Activated T-cell treated with anti-CD3 and anti-CD28 coated beads, Interleukin-2, amount 50 U/mL, for 72 hours (primary cell): Measurements from ENCODE around the gene TP53I3. TPM values are rescaled to one million over a fixed set of nuclear protein-coding genes. Genes with fewer than 3 reads are reported as not detected.
A peak's percentile ranks its signal among the peaks of the same experiment; 100 is the strongest.

Experiments used
- ATAC-seq, 2 donors: fragments of 150-1000 bp; cut with Tn5 transposase; replicated peaks in 1 of 2; 2 replicates each; pipeline ENCODE4 v1.10.0; 2021; ENCODE audit warnings: moderate library complexity in 2 of 2, mild to moderate bottlenecking in 1 of 2
- DNase-seq, 2 donors: peaks; one replicate each; pipeline ENCODE4 v3.0.0; 2021 to 2022; ENCODE audit warnings: mixed read lengths in 1 of 2
- H3K27ac Mint-ChIP-seq: one replicate; pipeline ENCODE4 v1.8.0; 2022; ENCODE audit warnings: mild to moderate bottlenecking, moderate library complexity, mixed read lengths
- H3K27me3 Mint-ChIP-seq: one replicate; pipeline ENCODE4 v1.8.0; 2022; ENCODE audit warnings: low read depth, mixed read lengths
- H3K36me3 Mint-ChIP-seq, 2 donors: one replicate each; pipeline ENCODE4 v1.8.0; 2022; ENCODE audit warnings: mixed read lengths in 2 of 2, mild to moderate bottlenecking in 1 of 2; ENCODE audit not compliant: insufficient read depth in 2 of 2
- H3K4me1 Mint-ChIP-seq: one replicate; pipeline ENCODE4 v1.8.0; 2022; ENCODE audit warnings: low read depth, mixed read lengths
- H3K4me3 Mint-ChIP-seq, 2 donors: one replicate each; pipeline ENCODE4 v1.8.0; 2022; ENCODE audit warnings: mild to moderate bottlenecking in 2 of 2, mixed read lengths in 2 of 2, moderate library complexity in 2 of 2
- H3K9me3 Mint-ChIP-seq, 2 donors: one replicate each; pipeline ENCODE4 v1.8.0; 2022; ENCODE audit warnings: mixed read lengths in 2 of 2
- total RNA-seq, 2 donors: library from RNA; stranded (reverse); gene quantifications; one replicate each; pipeline ENCODE4 v1.2.3, GENCODE V29; 2022

TP53I3 gene
- total RNA-seq, 2 donors from 2014 or later, result 1.8 to 4.0 TPM

- H3K27me3 Mint-ChIP-seq, result no peaks in the 10 kb centered on the region
- no peak overlapping the region for H3K4me3 Mint-ChIP-seq
- DNase-seq (no peak), ATAC-seq (peak in 1 of 2 donors; percentile 31)
- no peaks in the 10 kb centered on the region for H3K36me3 Mint-ChIP-seq
- peak overlapping the region; percentile 1 for H3K27ac Mint-ChIP-seq
- H3K4me1 Mint-ChIP-seq, result peaks cover 4% of the 10 kb centered on the region
- no peaks in the 10 kb centered on the region for H3K9me3 Mint-ChIP-seq
These were observed 25.9 kb downstream of the TP53I3 start for GRCh38 chr2:24058564-24059271.

DNA sequence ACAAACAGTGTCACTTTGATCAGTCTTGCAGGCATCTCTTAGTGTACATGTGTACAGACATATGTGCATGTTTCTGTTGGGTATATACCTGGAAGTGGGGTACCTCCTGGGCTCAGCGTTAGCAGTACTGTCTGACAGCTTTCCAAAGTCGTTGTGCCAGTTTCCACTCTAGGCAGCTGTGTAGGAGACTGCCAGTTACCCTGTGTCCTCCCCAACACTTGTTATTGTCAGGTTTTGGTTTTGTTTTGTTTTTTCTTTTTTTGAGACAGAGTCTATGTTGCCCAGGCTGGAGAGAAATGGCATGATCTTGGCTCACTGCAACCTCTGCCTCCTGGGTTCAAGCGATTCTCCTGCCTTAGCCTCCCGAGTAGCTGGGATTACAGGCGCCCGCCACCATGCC, 28.9 kb downstream of the TP53I3 start:
- H3K4me3 Mint-ChIP-seq, result no peak overlapping the region
- no peak for ATAC-seq
- H3K36me3 Mint-ChIP-seq, result no peaks in the 10 kb centered on the region
- H3K9me3 Mint-ChIP-seq, result no peaks in the 10 kb centered on the region
- H3K4me1 Mint-ChIP-seq, result peaks cover 4% of the 10 kb centered on the region
- no peak overlapping the region for H3K27ac Mint-ChIP-seq
- no peak for DNase-seq
- no peaks in the 10 kb centered on the region for H3K27me3 Mint-ChIP-seq

- no peak for DNase-seq
- H3K4me1 Mint-ChIP-seq, result no peaks in the 10 kb centered on the region
- H3K36me3 Mint-ChIP-seq, result no peaks in the 10 kb centered on the region
- no peak for ATAC-seq
- H3K27ac Mint-ChIP-seq, result no peak overlapping the region
- no peak overlapping the region for H3K4me3 Mint-ChIP-seq
- no peaks in the 10 kb centered on the region for H3K27me3 Mint-ChIP-seq
- H3K9me3 Mint-ChIP-seq, result no peaks in the 10 kb centered on the region
These were observed 30.1 kb downstream of the TP53I3 start for GRCh38 chr2:24054366-24055010.

- Mint-ChIP-seq H3K27me3 (no peaks in the 10 kb centered on the region), H3K4me3 (no peak overlapping the region), H3K27ac (no peak overlapping the region), H3K36me3 (peaks cover 1 to 2% of the 10 kb centered on the region in 2 donors), H3K9me3 (no peaks in the 10 kb centered on the region), H3K4me1 (peaks cover 5% of the 10 kb centered on the region)
- ATAC-seq (no peak), DNase-seq (no peak)
These were observed 31.7 kb downstream of the TP53I3 start for GRCh38 chr2:24052951-24053350.

GRCh38 chr2:24051833-24052232, 32.8 kb downstream of the TP53I3 start:
- H3K36me3 Mint-ChIP-seq, result peaks cover 1 to 4% of the 10 kb centered on the region in 2 donors
- no peaks in the 10 kb centered on the region for H3K9me3 Mint-ChIP-seq
- no peak overlapping the region for H3K4me3 Mint-ChIP-seq
- peaks cover 16% of the 10 kb centered on the region for H3K4me1 Mint-ChIP-seq
- no peak for DNase-seq
- no peak overlapping the region for H3K27ac Mint-ChIP-seq
- ATAC-seq, result no peak
- no peaks in the 10 kb centered on the region for H3K27me3 Mint-ChIP-seq

GRCh38 chr2:24050041-24050979, 34.3 kb downstream of the TP53I3 start:
- Mint-ChIP-seq H3K27me3 (no peaks in the 10 kb centered on the region), H3K9me3 (no peaks in the 10 kb centered on the region), H3K4me3 (no peak overlapping the region), H3K27ac (no peak overlapping the region), H3K4me1 (peaks cover 26% of the 10 kb centered on the region), H3K36me3 (peaks cover 1 to 4% of the 10 kb centered on the region in 2 donors)
- DNase-seq (peak; percentile 12 to 17), ATAC-seq (no peak)

- Mint-ChIP-seq H3K4me1 (peaks cover 32% of the 10 kb centered on the region), H3K27me3 (no peaks in the 10 kb centered on the region), H3K36me3 (peaks cover 1 to 4% of the 10 kb centered on the region in 2 donors), H3K4me3 (no peak within 1 kb of the TSS), H3K27ac (peak within 1 kb of the TSS; percentile 43), H3K9me3 (no peaks in the 10 kb centered on the region)
- DNase-seq, result peak; percentile 74 to 77
- ATAC-seq, result peak; percentile 39 to 58
These were observed 35.1 kb downstream of the TP53I3 start, which contains the start of gene FKBP1B for GRCh38 chr2:24049485-24050021. Gene FKBP1B (plus strand): TSS chr2:24049741. CDS start chr2:24049850, 109 bp downstream.

DNA sequence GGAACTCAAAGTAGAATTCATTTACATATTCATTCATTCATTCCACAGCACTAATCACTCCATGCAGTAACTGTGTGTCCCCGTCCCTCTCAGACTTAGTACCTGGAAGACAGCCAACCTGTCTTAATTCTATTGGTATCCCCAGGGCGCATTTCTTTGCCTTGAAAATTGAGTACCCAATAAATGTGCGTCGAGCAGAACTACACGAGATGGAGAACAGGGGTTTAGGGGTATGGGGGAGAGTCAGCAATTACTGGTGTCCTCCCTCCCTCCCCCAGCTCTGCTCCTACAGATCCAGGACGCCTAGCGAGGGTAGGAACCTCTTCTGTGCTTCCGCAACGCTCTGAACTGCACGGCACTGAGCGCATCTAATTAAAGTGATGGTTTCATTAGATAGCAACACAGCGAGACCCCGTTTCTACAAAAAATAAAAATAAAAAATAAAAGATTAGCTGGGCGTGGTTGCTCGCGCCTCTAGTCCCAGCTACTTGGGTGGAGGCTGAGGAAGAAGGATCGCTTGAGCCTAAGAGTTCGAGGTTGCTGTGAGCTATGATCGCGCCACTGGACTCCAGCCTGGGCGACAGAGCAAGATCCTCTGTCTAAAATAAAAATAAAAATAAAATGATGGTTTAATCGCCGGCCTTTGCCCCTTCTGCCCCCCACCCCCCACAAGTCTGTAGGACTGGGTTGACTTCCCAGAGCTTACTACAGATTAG, 35.7 kb downstream of the TP53I3 start:
- H3K9me3 Mint-ChIP-seq, result no peaks in the 10 kb centered on the region
- H3K4me1 Mint-ChIP-seq, result peaks cover 32% of the 10 kb centered on the region
- DNase-seq (no peak), ATAC-seq (no peak)
- no peaks in the 10 kb centered on the region for H3K27me3 Mint-ChIP-seq
- H3K4me3 Mint-ChIP-seq, result no peak overlapping the region
- peaks cover 1 to 4% of the 10 kb centered on the region in 2 donors for H3K36me3 Mint-ChIP-seq
- peak overlapping the region; percentile 43 for H3K27ac Mint-ChIP-seq

GRCh38 chr2:24047703-24048033, 37.0 kb downstream of the TP53I3 start:
- Mint-ChIP-seq H3K4me3 (peak overlapping the region; percentile 87 to 100), H3K4me1 (peaks cover 32% of the 10 kb centered on the region), H3K9me3 (no peaks in the 10 kb centered on the region), H3K27me3 (no peaks in the 10 kb centered on the region), H3K36me3 (peaks cover 1 to 4% of the 10 kb centered on the region in 2 donors), H3K27ac (peak overlapping the region; percentile 35)
- ATAC-seq (no peak), DNase-seq (no peak)

DNA sequence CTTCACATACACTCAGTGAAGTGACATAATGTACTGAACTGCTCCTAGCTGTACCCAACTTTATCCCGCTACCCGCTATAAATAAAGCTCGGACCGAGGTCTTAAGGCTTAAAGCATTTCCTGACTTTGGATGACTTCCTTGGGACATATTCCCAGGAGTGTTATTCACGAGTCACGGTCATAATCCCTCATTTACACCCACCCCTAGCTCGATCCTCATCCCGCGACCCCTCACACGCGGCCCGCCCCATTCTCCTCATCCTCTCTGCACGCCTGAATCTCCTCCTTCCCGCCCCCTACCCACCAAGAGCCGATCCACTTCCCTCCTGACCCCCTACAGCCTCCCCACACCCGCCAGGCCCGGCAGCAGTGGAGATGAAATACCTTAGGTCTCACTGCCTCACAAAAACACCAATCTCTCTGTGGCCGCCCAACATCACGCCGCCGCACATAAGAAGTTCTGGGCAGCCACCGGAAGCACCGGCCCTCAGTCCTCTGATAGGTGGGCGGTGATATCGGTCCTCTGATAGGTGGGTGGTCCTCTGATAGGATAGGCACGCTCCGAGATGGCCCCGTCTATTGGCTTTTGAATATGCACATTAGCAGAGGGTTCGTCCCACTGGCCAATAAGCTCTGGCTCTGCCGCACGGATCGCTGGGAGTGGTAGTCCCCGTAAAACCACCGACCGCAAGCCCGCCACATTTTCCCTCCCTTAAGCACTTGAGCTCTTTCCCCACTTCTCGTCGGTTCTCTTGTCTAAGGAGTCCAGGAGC, 37.5 kb downstream of the TP53I3 start, which contains the start of gene WDCP:
WDCP (minus strand) TSS at position 462 of the 773 bp plus-strand sequence. CDS start 7,897 bp downstream, outside the sequence.
- Mint-ChIP-seq H3K27ac (peak within 1 kb of the TSS; percentile 41), H3K27me3 (no peaks in the 10 kb centered on the region), H3K36me3 (peaks cover 1 to 4% of the 10 kb centered on the region in 2 donors), H3K9me3 (no peaks in the 10 kb centered on the region), H3K4me1 (peaks cover 32% of the 10 kb centered on the region), H3K4me3 (peak within 1 kb of the TSS; percentile 87 to 100)
- DNase-seq, result peak; percentile 92 to 96
- ATAC-seq, result peak; percentile 97 to 99

GRCh38 chr2:24046599-24046929, 38.1 kb downstream of the TP53I3 start:
- peaks cover 32% of the 10 kb centered on the region for H3K4me1 Mint-ChIP-seq
- no peak for DNase-seq
- no peaks in the 10 kb centered on the region for H3K27me3 Mint-ChIP-seq
- H3K4me3 Mint-ChIP-seq, result peak overlapping the region; percentile 87 to 100
- H3K36me3 Mint-ChIP-seq, result peaks cover 1 to 4% of the 10 kb centered on the region in 2 donors
- no peaks in the 10 kb centered on the region for H3K9me3 Mint-ChIP-seq
- no peak for ATAC-seq
- peak overlapping the region; percentile 41 for H3K27ac Mint-ChIP-seq
